NCI-H2107 treated with DMSO at 0.1 percent for 48 hours (cell line): ENCODE data around the gene HTRA3.

Experiments
- DNase-seq: peaks from one replicate; lab custom pipeline; 2025; ENCODE audit not compliant: unreplicated experiment; lab: John Stamatoyannopoulos, UW

The HTRA3 gene

GRCh38 chr4:8306511-8307021, 37.0 kb downstream of the HTRA3 start:
- no peak for DNase-seq

- DNase-seq = no peak
These were observed 37.6 kb downstream of the HTRA3 start for GRCh38 chr4:8307121-8307520.

- DNase-seq = no peak
These were observed 38.2 kb downstream of the HTRA3 start for GRCh38 chr4:8307714-8308113.

GRCh38 chr4:8308144-8308543, 38.6 kb downstream of the HTRA3 start:
- no peak for DNase-seq

- DNase-seq = no peak
These were observed 39.6 kb downstream of the HTRA3 start for GRCh38 chr4:8308856-8309771.

GRCh38 chr4:8310306-8310705, 40.8 kb downstream of the HTRA3 start:
- DNase-seq = no peak

- DNase-seq = no peak
These were observed 41.8 kb downstream of the HTRA3 start for GRCh38 chr4:8311101-8312068.

GRCh38 chr4:8312069-8312445, 42.5 kb downstream of the HTRA3 start:
- no peak for DNase-seq

GRCh38 chr4:8312976-8313375, 43.4 kb downstream of the HTRA3 start:
- DNase-seq = no peak

- no peak for DNase-seq
These were observed 45.2 kb downstream of the HTRA3 start for GRCh38 chr4:8314691-8315255.

GRCh38 chr4:8315435-8316250, 46.1 kb downstream of the HTRA3 start:
- no peak for DNase-seq

GRCh38 chr4:8316251-8316771, 46.8 kb downstream of the HTRA3 start:
- DNase-seq = no peak

- no peak for DNase-seq
These were observed 47.4 kb downstream of the HTRA3 start for GRCh38 chr4:8316911-8317351.

GRCh38 chr4:8317474-8317873, 47.9 kb downstream of the HTRA3 start:
- no peak for DNase-seq

- no peak for DNase-seq
These were observed 49.0 kb downstream of the HTRA3 start for GRCh38 chr4:8318509-8318908.

- DNase-seq = no peak
These were observed 49.5 kb downstream of the HTRA3 start for GRCh38 chr4:8319061-8319460.

GRCh38 chr4:8319731-8320385, 50.3 kb downstream of the HTRA3 start:
- DNase-seq = no peak

- no peak for DNase-seq
These were observed 50.8 kb downstream of the HTRA3 start for GRCh38 chr4:8320386-8320750.

GRCh38 chr4:8321220-8321619, 51.7 kb downstream of the HTRA3 start:
- no peak for DNase-seq

GRCh38 chr4:8321771-8322170, 52.2 kb downstream of the HTRA3 start:
- no peak for DNase-seq
